Measurements from ENCODE around the gene BARD1. TPM values are rescaled to one million over a fixed set of nuclear protein-coding genes. Genes with fewer than 3 reads are reported as not detected.
A peak's percentile ranks its signal among the peaks of the same experiment; 100 is the strongest.

The BARD1 gene
- total and polyA plus RNA-seq, 2 of the 13 experiments (the other 11 are each of a cell fraction or from before 2014, with no cell fraction given), result 5.3 to 30.4 TPM

- TF ChIP-seq XBP1 (CRISPR knock-in tag; IDR thresholded peaks at IDR 0.05) (no peak), SOX13 (IDR thresholded peaks at IDR 0.05) (peak; percentile 55; the same call in 1 of the 2 replicates), SOX13 (CRISPR knock-in tag; conservative IDR thresholded peaks at IDR 0.05 in 1 of 2, IDR thresholded peaks at IDR 0.05 in 1 of 2) (peak in 1 of 2 experiments; percentile 48; a peak in 2 of 4 replicates), GPN1 (CRISPR knock-in tag; IDR thresholded peaks at IDR 0.05; ENCODE audit: borderline replicate concordance) (no peak), ZNF674 (CRISPR knock-in tag; IDR thresholded peaks at IDR 0.05; ENCODE audit: low read depth) (no peak), UBTF (CRISPR knock-in tag; IDR thresholded peaks at IDR 0.05) (no peak; the same call in 1 of the 2 replicates), ZSCAN25 (CRISPR knock-in tag; IDR thresholded peaks at IDR 0.05) (no peak), BCL3 (CRISPR knock-in tag; IDR thresholded peaks at IDR 0.05) (no peak), ZNF709 (CRISPR knock-in tag; IDR thresholded peaks at IDR 0.05) (peak; percentile 49; the same call in 1 of the 2 replicates), STAT5B (CRISPR knock-in tag; IDR thresholded peaks at IDR 0.05) (no peak), TSC22D2 (CRISPR knock-in tag; IDR thresholded peaks at IDR 0.05; ENCODE audit: borderline replicate concordance) (peak; percentile 38; the same call in 1 of the 2 replicates), PAX8 (CRISPR knock-in tag; IDR thresholded peaks at IDR 0.05; ENCODE audit: borderline replicate concordance) (no peak), POLR2AphosphoS2 (IDR thresholded peaks at IDR 0.05; ENCODE audit: low read depth, low read length) (no peak), ZSCAN20 (CRISPR knock-in tag; IDR thresholded peaks at IDR 0.05; ENCODE audit: borderline replicate concordance) (peak; percentile 83), IKZF5 (CRISPR knock-in tag; IDR thresholded peaks at IDR 0.05) (peak; percentile 79), SNAPC5 (CRISPR knock-in tag; IDR thresholded peaks at IDR 0.05; ENCODE audit: borderline replicate concordance) (0 out of 2 replicates have a peak, but pooled peaks have one; percentile 14), MYC (CRISPR knock-in tag; IDR thresholded peaks at IDR 0.05; ENCODE audit: borderline replicate concordance) (peak; percentile 90), BORCS8-MEF2B (CRISPR knock-in tag; IDR thresholded peaks at IDR 0.05) (peak; percentile 75; the same call in 1 of the 2 replicates), RARG (CRISPR knock-in tag; IDR thresholded peaks at IDR 0.05; ENCODE audit: low read depth) (no peak), ZNF282 (IDR thresholded peaks at IDR 0.05; ENCODE audit: partially characterized antibody) (no peak), HDAC2 (CRISPR knock-in tag; IDR thresholded peaks at IDR 0.05) (peak; percentile 77), ZBTB10 (CRISPR knock-in tag; IDR thresholded peaks at IDR 0.05; ENCODE audit: borderline replicate concordance) (no peak; the same call in 1 of the 2 replicates)
Observed at GRCh38 chr2:214809751-214810564, 475 bp upstream of the BARD1 start (continued).
